ENCODE measurements around the gene SYT1. TPM values are rescaled to one million over a fixed set of nuclear protein-coding genes. Genes with fewer than 3 reads are reported as not detected.

SYT1 gene
- total RNA-seq, 1 experiment from 2014 or later = 1.3 TPM

DNA sequence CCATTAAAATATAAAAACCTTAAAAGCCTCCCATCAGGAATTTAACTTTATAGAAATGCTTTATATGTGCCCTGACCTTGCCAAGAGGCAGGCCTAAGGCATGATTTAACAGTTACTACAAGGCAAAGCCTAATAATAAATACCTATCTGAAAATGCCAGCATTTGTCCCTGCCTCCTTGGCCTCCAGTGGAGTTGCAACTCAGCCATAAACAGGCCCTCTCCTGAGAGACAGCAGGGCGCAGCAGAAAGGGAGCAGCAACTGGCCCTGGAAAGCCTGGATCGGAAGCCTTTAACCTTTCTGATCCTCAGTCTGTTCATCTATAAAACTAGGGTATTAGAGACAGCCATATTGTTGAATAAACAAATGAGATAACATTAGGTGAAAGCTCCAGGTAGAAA is 501.8 kb downstream of the SYT1 start:
- Mint-ChIP-seq H3K4me3 (ENCODE audit: low read depth, unreplicated experiment) (no peak overlapping the region), H3K27me3 (ENCODE audit: unreplicated experiment) (no peaks in the 10 kb centered on the region), H3K27ac (ENCODE audit: unreplicated experiment) (no peak overlapping the region), H3K4me1 (ENCODE audit: low read depth, unreplicated experiment) (peaks cover 8% of the 10 kb centered on the region), H3K36me3 (ENCODE audit: insufficient read depth, unreplicated experiment) (no peaks in the 10 kb centered on the region), H3K9me3 (ENCODE audit: low read depth, unreplicated experiment) (no peaks in the 10 kb centered on the region)
- TF ChIP-seq, protein P1, sequence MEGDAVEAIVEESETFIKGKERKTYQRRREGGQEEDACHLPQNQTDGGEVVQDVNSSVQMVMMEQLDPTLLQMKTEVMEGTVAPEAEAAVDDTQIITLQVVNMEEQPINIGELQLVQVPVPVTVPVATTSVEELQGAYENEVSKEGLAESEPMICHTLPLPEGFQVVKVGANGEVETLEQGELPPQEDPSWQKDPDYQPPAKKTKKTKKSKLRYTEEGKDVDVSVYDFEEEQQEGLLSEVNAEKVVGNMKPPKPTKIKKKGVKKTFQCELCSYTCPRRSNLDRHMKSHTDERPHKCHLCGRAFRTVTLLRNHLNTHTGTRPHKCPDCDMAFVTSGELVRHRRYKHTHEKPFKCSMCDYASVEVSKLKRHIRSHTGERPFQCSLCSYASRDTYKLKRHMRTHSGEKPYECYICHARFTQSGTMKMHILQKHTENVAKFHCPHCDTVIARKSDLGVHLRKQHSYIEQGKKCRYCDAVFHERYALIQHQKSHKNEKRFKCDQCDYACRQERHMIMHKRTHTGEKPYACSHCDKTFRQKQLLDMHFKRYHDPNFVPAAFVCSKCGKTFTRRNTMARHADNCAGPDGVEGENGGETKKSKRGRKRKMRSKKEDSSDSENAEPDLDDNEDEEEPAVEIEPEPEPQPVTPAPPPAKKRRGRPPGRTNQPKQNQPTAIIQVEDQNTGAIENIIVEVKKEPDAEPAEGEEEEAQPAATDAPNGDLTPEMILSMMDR (IDR thresholded peaks at IDR 0.05; ENCODE audit: unreplicated experiment) = no peak
- intact Hi-C loops (cut with micrococcal nuclease; ENCODE audit: unreplicated experiment) = no loop called here
- CTCF ChIA-PET = no interaction called here
- BruUV-seq (replicated peaks) = no TSS peak
- no peak for DNase-seq

DNA sequence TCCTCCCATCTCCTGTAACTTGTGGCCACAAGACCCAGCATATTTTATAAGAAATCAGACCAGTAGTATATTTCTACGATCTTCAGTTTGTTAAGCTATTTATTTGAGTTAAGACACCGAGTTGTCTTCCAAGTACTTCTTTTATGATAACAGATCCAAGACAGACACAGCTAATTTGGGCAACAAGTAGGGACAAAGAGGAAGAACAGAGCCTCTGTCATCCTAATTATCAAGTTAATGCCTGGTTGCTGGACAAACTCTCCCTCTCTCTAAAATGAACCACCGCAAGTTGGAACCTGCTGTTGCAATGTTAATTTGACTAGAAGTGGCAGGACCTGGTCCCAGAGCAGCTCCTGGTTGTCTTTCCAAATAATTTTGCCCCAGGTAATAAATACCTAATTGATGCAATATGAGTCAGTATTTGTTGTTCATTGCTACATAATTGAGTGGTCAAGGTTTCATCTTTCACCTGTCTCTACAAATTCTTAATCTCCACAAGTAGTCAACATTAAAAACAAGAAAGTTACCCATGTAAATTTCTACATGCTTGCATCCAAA is 502.5 kb downstream of the SYT1 start:
- TF ChIP-seq, protein P1 (IDR thresholded peaks at IDR 0.05; ENCODE audit: unreplicated experiment) = no peak
- Mint-ChIP-seq H3K27ac (ENCODE audit: unreplicated experiment) (no peak overlapping the region), H3K9me3 (ENCODE audit: low read depth, unreplicated experiment) (no peaks in the 10 kb centered on the region), H3K27me3 (ENCODE audit: unreplicated experiment) (no peaks in the 10 kb centered on the region), H3K4me1 (ENCODE audit: low read depth, unreplicated experiment) (peaks cover 8% of the 10 kb centered on the region), H3K4me3 (ENCODE audit: low read depth, unreplicated experiment) (no peak overlapping the region), H3K36me3 (ENCODE audit: insufficient read depth, unreplicated experiment) (no peaks in the 10 kb centered on the region)
- no TSS peak for BruUV-seq (replicated peaks)
- no peak for DNase-seq
- CTCF ChIA-PET = interaction anchor here (0.7 to 1.0 kb wide), 3 partner anchors 22 to 354 kb away, joined by 3 to 8 read pairs (median 3); no protein-coding TSS in a partner anchor
- intact Hi-C loops (cut with micrococcal nuclease; ENCODE audit: unreplicated experiment) = no loop called here

- no peak for DNase-seq
- TF ChIP-seq, protein P1 (IDR thresholded peaks at IDR 0.05; ENCODE audit: unreplicated experiment) = no peak
- CTCF ChIA-PET = no interaction called here
- Mint-ChIP-seq H3K4me1 (ENCODE audit: low read depth, unreplicated experiment) (peaks cover 8% of the 10 kb centered on the region), H3K36me3 (ENCODE audit: insufficient read depth, unreplicated experiment) (no peaks in the 10 kb centered on the region), H3K27me3 (ENCODE audit: unreplicated experiment) (no peaks in the 10 kb centered on the region), H3K4me3 (ENCODE audit: low read depth, unreplicated experiment) (no peak overlapping the region), H3K9me3 (ENCODE audit: low read depth, unreplicated experiment) (no peaks in the 10 kb centered on the region), H3K27ac (ENCODE audit: unreplicated experiment) (no peak overlapping the region)
- intact Hi-C loops (cut with micrococcal nuclease; ENCODE audit: unreplicated experiment) = loop anchor here (10.0 kb wide), 2 partner anchors 895 to 1365 kb away; no protein-coding TSS in a partner anchor
- no TSS peak for BruUV-seq (replicated peaks)
Measured at GRCh38 chr12:79370021-79370420, 505.4 kb downstream of the SYT1 start.

- no peak for DNase-seq
- no TSS peak for BruUV-seq (replicated peaks)
- Mint-ChIP-seq H3K9me3 (ENCODE audit: low read depth, unreplicated experiment) (no peaks in the 10 kb centered on the region), H3K36me3 (ENCODE audit: insufficient read depth, unreplicated experiment) (no peaks in the 10 kb centered on the region), H3K4me1 (ENCODE audit: low read depth, unreplicated experiment) (peaks cover 8% of the 10 kb centered on the region), H3K4me3 (ENCODE audit: low read depth, unreplicated experiment) (no peak overlapping the region), H3K27ac (ENCODE audit: unreplicated experiment) (no peak overlapping the region), H3K27me3 (ENCODE audit: unreplicated experiment) (no peaks in the 10 kb centered on the region)
- TF ChIP-seq, protein P1 (IDR thresholded peaks at IDR 0.05; ENCODE audit: unreplicated experiment) = no peak
- CTCF ChIA-PET = no interaction called here
- intact Hi-C loops (cut with micrococcal nuclease; ENCODE audit: unreplicated experiment) = loop anchor here (10.0 kb wide), 2 partner anchors 896 to 1366 kb away; no protein-coding TSS in a partner anchor
Measured at GRCh38 chr12:79371226-79371625, 506.7 kb downstream of the SYT1 start.

All from Calu3 (cell line).